Cardiac muscle cell (in vitro differentiated cells and primary cell): ENCODE data around the gene MSS51. TPM values are rescaled to one million over a fixed set of nuclear protein-coding genes. Genes with fewer than 3 reads are reported as not detected.

Source experiments
- DNase-seq, 2 donors: peaks; one replicate each; pipeline versions ENCODE4 v3.0.0 to v3.0.0-alpha.2; 2010 to 2017; ENCODE audit warnings: low read depth in 1 of 2, low spot score in 1 of 2
- H3K27ac ChIP-seq: fragments of 200-600 bp; sonication (generic); 2 replicates; pipeline ENCODE4 v1.5.1; 2016
- H3K27me3 ChIP-seq: fragments of 200-600 bp; sonication (generic); 2 replicates; pipeline ENCODE4 v1.6.0; 2016; ENCODE audit warnings: control low read depth
- H3K36me3 ChIP-seq: fragments of 200-600 bp; sonication (generic); 2 replicates; pipeline ENCODE4 v1.5.1; 2016; ENCODE audit warnings: control low read depth
- H3K4me1 ChIP-seq: fragments of 200-600 bp; sonication (generic); 2 replicates; pipeline ENCODE4 v1.8.1; 2017; ENCODE audit warnings: low read depth, mild to moderate bottlenecking, mixed run types
- H3K4me3 ChIP-seq: fragments of 200-600 bp; sonication (generic); 2 replicates; pipeline ENCODE4 v1.5.1; 2016; ENCODE audit warnings: mild to moderate bottlenecking
- H3K9me3 ChIP-seq: fragments of 200-600 bp; sonication (generic); 2 replicates; pipeline ENCODE4 v1.5.1; 2017; ENCODE audit warnings: low read depth, mild to moderate bottlenecking, control low read depth
- CTCF ChIP-seq: IDR thresholded peaks from 2 replicates; pipeline ENCODE4 v1.5.1; 2012; ENCODE audit warnings: low read depth, mild to moderate bottlenecking, low read length
- polyA plus RNA-seq: library from polyadenylated mRNA; unstranded; fragments of >200 nt; fragmentation: Nextera tagmentation; extraction: Ambion mirVana; gene quantifications from 2 replicates; pipeline ENCODE4 v1.2.1, GENCODE V29; 2016
- total RNA-seq: library from RNA; depleted of rRNA; stranded (reverse); fragments of >200 nt; gene quantifications from 2 replicates; pipeline ENCODE4 v1.2.3, GENCODE V29; 2016

Gene MSS51
- total and polyA plus RNA-seq, 2 experiments from 2014 or later = 3.5 to 3.9 TPM

GRCh38 chr10:73432646-73433537 is 469 bp downstream of the MSS51 start:
- no peaks in the 10 kb centered on the region for H3K27me3 ChIP-seq
- TF ChIP-seq CTCF = no peak
- peak in 1 of 2 donors; percentile 44 for DNase-seq
- no peak overlapping the region for H3K27ac ChIP-seq
- H3K4me3 ChIP-seq = no peak overlapping the region
- peaks cover 9% of the 10 kb centered on the region for H3K36me3 ChIP-seq
- H3K9me3 ChIP-seq = no peaks in the 10 kb centered on the region
- H3K4me1 ChIP-seq = peaks cover 26% of the 10 kb centered on the region

- H3K36me3 ChIP-seq = peaks cover 25% of the 10 kb centered on the region
- H3K4me1 ChIP-seq = no peaks in the 10 kb centered on the region
- TF ChIP-seq CTCF = no peak
Measured at GRCh38 chr10:73426318-73426717, 7.0 kb downstream of the MSS51 start.

GRCh38 chr10:73424478-73424877 is 8.9 kb downstream of the MSS51 start:
- no peak for TF ChIP-seq CTCF
- H3K27ac ChIP-seq = no peak overlapping the region
- H3K4me3 ChIP-seq = no peak overlapping the region
- H3K9me3 ChIP-seq = no peaks in the 10 kb centered on the region
- no peak for DNase-seq
- no peaks in the 10 kb centered on the region for H3K27me3 ChIP-seq
- no peaks in the 10 kb centered on the region for H3K4me1 ChIP-seq
- H3K36me3 ChIP-seq = peaks cover 25% of the 10 kb centered on the region

More at GRCh38 chr10:73426318-73426717, 7.0 kb downstream of the MSS51 start:
- H3K27ac ChIP-seq = no peak overlapping the region
- no peaks in the 10 kb centered on the region for H3K9me3 ChIP-seq
- no peak overlapping the region for H3K4me3 ChIP-seq
- H3K27me3 ChIP-seq = no peaks in the 10 kb centered on the region
- DNase-seq = no peak

- Histone ChIP-seq H3K9me3 (no peaks in the 10 kb centered on the region), H3K4me3 (no peak overlapping the region), H3K27ac (no peak overlapping the region), H3K4me1 (no peaks in the 10 kb centered on the region), H3K36me3 (peaks cover 25% of the 10 kb centered on the region), H3K27me3 (no peaks in the 10 kb centered on the region)
- no peak for DNase-seq
- no peak for TF ChIP-seq CTCF
Measured at GRCh38 chr10:73423309-73423708, 10.1 kb downstream of the MSS51 start.

GRCh38 chr10:73416571-73416970 is 16.8 kb downstream of the MSS51 start:
- no peak for DNase-seq
- Histone ChIP-seq H3K9me3 (no peaks in the 10 kb centered on the region), H3K27me3 (no peaks in the 10 kb centered on the region), H3K36me3 (no peaks in the 10 kb centered on the region), H3K4me3 (no peak overlapping the region), H3K27ac (no peak overlapping the region), H3K4me1 (peaks cover 3% of the 10 kb centered on the region)
- no peak for TF ChIP-seq CTCF
